KMS-11 (cell line): Measurements from ENCODE around the gene TRIO.
A peak's percentile ranks its signal among the peaks of the same experiment; 100 is the strongest.

Source experiments
- H2AFZ ChIP-seq: fragments of 200-600 bp; sonication (generic); 2 replicates; pipeline ENCODE4 v1.6.1; 2016; ENCODE audit warnings: antibody characterized with exemption, mixed run types, low read depth
- H3K27ac ChIP-seq: fragments of 200-600 bp; sonication (generic); 2 replicates; pipeline ENCODE4 v1.6.1; 2016; ENCODE audit warnings: mild to moderate bottlenecking, mixed run types
- H3K27me3 ChIP-seq: fragments of 200-600 bp; sonication (generic); 2 replicates; pipeline ENCODE4 v1.6.1; 2017; ENCODE audit warnings: mild to moderate bottlenecking, low read depth, mixed run types, moderate library complexity; ENCODE audit not compliant: insufficient read depth
- H3K36me3 ChIP-seq: fragments of 200-600 bp; sonication (generic); 2 replicates; pipeline ENCODE4 v1.6.1; 2017; ENCODE audit warnings: mild to moderate bottlenecking, mixed run types; ENCODE audit not compliant: insufficient read depth
- H3K4me1 ChIP-seq: fragments of 200-600 bp; sonication (generic); 2 replicates; pipeline ENCODE4 v1.6.1; 2016; ENCODE audit warnings: mild to moderate bottlenecking, low read depth, mixed run types; ENCODE audit not compliant: poor library complexity, severe bottlenecking
- H3K4me2 ChIP-seq: fragments of 200-600 bp; sonication (generic); 2 replicates; pipeline ENCODE4 v1.7.0; 2016; ENCODE audit warnings: mild to moderate bottlenecking, mixed run types
- H3K4me3 ChIP-seq: fragments of 200-600 bp; sonication (generic); IDR thresholded peaks from 2 replicates; pipeline ENCODE4 v1.6.1; 2017; ENCODE audit warnings: low read depth, low read length, mixed read lengths; ENCODE audit not compliant: insufficient read depth
- H3K79me2 ChIP-seq: fragments of 200-600 bp; sonication (generic); 2 replicates; pipeline ENCODE4 v1.6.1; 2016; ENCODE audit warnings: low read depth, mixed run types; ENCODE audit not compliant: insufficient read depth
- H3K9ac ChIP-seq: fragments of 200-600 bp; sonication (generic); 2 replicates; pipeline ENCODE4 v1.6.1; 2016; ENCODE audit warnings: mild to moderate bottlenecking, mixed run types
- H4K20me1 ChIP-seq: fragments of 200-600 bp; sonication (generic); 2 replicates; pipeline ENCODE4 v1.6.1; 2016; ENCODE audit warnings: mild to moderate bottlenecking, mixed run types; ENCODE audit not compliant: insufficient read depth
- TF ChIP-seq, protein P1 (sequence below): fragments of 200-600 bp; sonication (generic); conservative IDR thresholded peaks from 2 replicates; pipeline ENCODE4 v1.6.1; 2017; ENCODE audit warnings: low read depth, mild to moderate bottlenecking, antibody characterized with exemption, low read length, moderate library complexity, mixed read lengths

TRIO gene

GRCh38 chr5:14277385-14278320 lies 134.5 kb downstream of the TRIO start:
- no peak overlapping the region for H3K27ac ChIP-seq
- 0 out of 2 replicates have a peak, but pooled peaks cover 2% of the 10 kb centered on the region for H4K20me1 ChIP-seq
- peaks cover 31% of the 10 kb centered on the region for H3K4me1 ChIP-seq
- TF ChIP-seq, protein P1, sequence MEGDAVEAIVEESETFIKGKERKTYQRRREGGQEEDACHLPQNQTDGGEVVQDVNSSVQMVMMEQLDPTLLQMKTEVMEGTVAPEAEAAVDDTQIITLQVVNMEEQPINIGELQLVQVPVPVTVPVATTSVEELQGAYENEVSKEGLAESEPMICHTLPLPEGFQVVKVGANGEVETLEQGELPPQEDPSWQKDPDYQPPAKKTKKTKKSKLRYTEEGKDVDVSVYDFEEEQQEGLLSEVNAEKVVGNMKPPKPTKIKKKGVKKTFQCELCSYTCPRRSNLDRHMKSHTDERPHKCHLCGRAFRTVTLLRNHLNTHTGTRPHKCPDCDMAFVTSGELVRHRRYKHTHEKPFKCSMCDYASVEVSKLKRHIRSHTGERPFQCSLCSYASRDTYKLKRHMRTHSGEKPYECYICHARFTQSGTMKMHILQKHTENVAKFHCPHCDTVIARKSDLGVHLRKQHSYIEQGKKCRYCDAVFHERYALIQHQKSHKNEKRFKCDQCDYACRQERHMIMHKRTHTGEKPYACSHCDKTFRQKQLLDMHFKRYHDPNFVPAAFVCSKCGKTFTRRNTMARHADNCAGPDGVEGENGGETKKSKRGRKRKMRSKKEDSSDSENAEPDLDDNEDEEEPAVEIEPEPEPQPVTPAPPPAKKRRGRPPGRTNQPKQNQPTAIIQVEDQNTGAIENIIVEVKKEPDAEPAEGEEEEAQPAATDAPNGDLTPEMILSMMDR = no peak
- no peaks in the 10 kb centered on the region for H3K27me3 ChIP-seq
- no peak overlapping the region for H3K9ac ChIP-seq
- H3K4me3 ChIP-seq = no peak overlapping the region
- no peaks in the 10 kb centered on the region for H3K36me3 ChIP-seq
- peaks cover 11% of the 10 kb centered on the region; the same call in 1 of the 2 replicates for H3K79me2 ChIP-seq
- no peak overlapping the region for H3K4me2 ChIP-seq
- no peak overlapping the region for H2AFZ ChIP-seq

GRCh38 chr5:14280294-14280854 lies 137.2 kb downstream of the TRIO start:
- Histone ChIP-seq H3K9ac (no peak overlapping the region), H3K27ac (no peak overlapping the region), H3K36me3 (no peaks in the 10 kb centered on the region)

GRCh38 chr5:14281746-14282181 lies 138.6 kb downstream of the TRIO start:
- Histone ChIP-seq H3K4me1 (peaks cover 36% of the 10 kb centered on the region), H3K36me3 (no peaks in the 10 kb centered on the region), H4K20me1 (0 out of 2 replicates have a peak, but pooled peaks cover 2% of the 10 kb centered on the region), H3K4me2 (peak overlapping the region; percentile 43), H2AFZ (no peak overlapping the region), H3K79me2 (peaks cover 13% of the 10 kb centered on the region; the same call in 1 of the 2 replicates), H3K27me3 (no peaks in the 10 kb centered on the region), H3K4me3 (no peak overlapping the region), H3K9ac (no peak overlapping the region), H3K27ac (no peak overlapping the region; the same call in 1 of the 2 replicates)
- TF ChIP-seq, protein P1 = no peak

More at GRCh38 chr5:14280294-14280854, 137.2 kb downstream of the TRIO start:
- TF ChIP-seq, protein P1 = no peak
- Histone ChIP-seq H4K20me1 (0 out of 2 replicates have a peak, but pooled peaks cover 2% of the 10 kb centered on the region), H3K27me3 (no peaks in the 10 kb centered on the region), H2AFZ (no peak overlapping the region), H3K4me2 (no peak overlapping the region), H3K4me1 (peaks cover 33% of the 10 kb centered on the region), H3K79me2 (peaks cover 13% of the 10 kb centered on the region; the same call in 1 of the 2 replicates), H3K4me3 (no peak overlapping the region)

- H3K27me3 ChIP-seq = no peaks in the 10 kb centered on the region
- TF ChIP-seq, protein P1 = no peak
- H3K4me3 ChIP-seq = no peak overlapping the region
- no peak overlapping the region for H2AFZ ChIP-seq
- no peaks in the 10 kb centered on the region for H3K36me3 ChIP-seq
- H3K27ac ChIP-seq = no peak overlapping the region
- H3K4me1 ChIP-seq = peaks cover 38% of the 10 kb centered on the region
- H3K79me2 ChIP-seq = peaks cover 4% of the 10 kb centered on the region; the same call in 1 of the 2 replicates
- no peaks in the 10 kb centered on the region for H4K20me1 ChIP-seq
- no peak overlapping the region for H3K4me2 ChIP-seq
- H3K9ac ChIP-seq = no peak overlapping the region
Measured at GRCh38 chr5:14283139-14283538, 140.0 kb downstream of the TRIO start.
